ENCODE data around the gene BCL11A.

Gene BCL11A

GRCh38 chr2:60570251-60570650 lies 16.8 kb upstream of the BCL11A start:
- Mint-ChIP-seq H3K4me1 (ENCODE audit: low read depth) (peaks cover 4% of the 10 kb centered on the region), H3K27me3 (ENCODE audit: low read depth) (peaks cover 40% of the 10 kb centered on the region), H3K36me3 (ENCODE audit: low read depth) (no peaks in the 10 kb centered on the region), H3K9me3 (no peaks in the 10 kb centered on the region), H3K27ac (no peak overlapping the region), H3K4me3 (peak overlapping the region; percentile 29)
- no peak for DNase-seq (ENCODE audit: low spot score)

- Mint-ChIP-seq H3K27me3 (ENCODE audit: low read depth) (peaks cover 44% of the 10 kb centered on the region), H3K4me3 (no peak overlapping the region), H3K4me1 (ENCODE audit: low read depth) (peaks cover 4% of the 10 kb centered on the region), H3K9me3 (no peaks in the 10 kb centered on the region), H3K27ac (no peak overlapping the region), H3K36me3 (ENCODE audit: low read depth) (no peaks in the 10 kb centered on the region)
- DNase-seq (ENCODE audit: low spot score): no peak
These were observed 16.2 kb upstream of the BCL11A start for GRCh38 chr2:60569680-60570111.

- Mint-ChIP-seq H3K4me1 (ENCODE audit: low read depth) (peaks cover 4% of the 10 kb centered on the region), H3K27me3 (ENCODE audit: low read depth) (peaks cover 46% of the 10 kb centered on the region), H3K36me3 (ENCODE audit: low read depth) (no peaks in the 10 kb centered on the region), H3K4me3 (no peak overlapping the region), H3K27ac (no peak overlapping the region), H3K9me3 (no peaks in the 10 kb centered on the region)
- DNase-seq (ENCODE audit: low spot score): no peak
These were observed 14.7 kb upstream of the BCL11A start for GRCh38 chr2:60567919-60568768.

- no peaks in the 10 kb centered on the region for H3K9me3 Mint-ChIP-seq
- no peak overlapping the region for H3K4me3 Mint-ChIP-seq
- no peaks in the 10 kb centered on the region for H3K36me3 Mint-ChIP-seq (ENCODE audit: low read depth)
- H3K4me1 Mint-ChIP-seq (ENCODE audit: low read depth): peaks cover 4% of the 10 kb centered on the region
- no peak for DNase-seq (ENCODE audit: low spot score)
- peaks cover 48% of the 10 kb centered on the region for H3K27me3 Mint-ChIP-seq (ENCODE audit: low read depth)
- H3K27ac Mint-ChIP-seq: no peak overlapping the region
These were observed 13.6 kb upstream of the BCL11A start for GRCh38 chr2:60567096-60567495.

DNA sequence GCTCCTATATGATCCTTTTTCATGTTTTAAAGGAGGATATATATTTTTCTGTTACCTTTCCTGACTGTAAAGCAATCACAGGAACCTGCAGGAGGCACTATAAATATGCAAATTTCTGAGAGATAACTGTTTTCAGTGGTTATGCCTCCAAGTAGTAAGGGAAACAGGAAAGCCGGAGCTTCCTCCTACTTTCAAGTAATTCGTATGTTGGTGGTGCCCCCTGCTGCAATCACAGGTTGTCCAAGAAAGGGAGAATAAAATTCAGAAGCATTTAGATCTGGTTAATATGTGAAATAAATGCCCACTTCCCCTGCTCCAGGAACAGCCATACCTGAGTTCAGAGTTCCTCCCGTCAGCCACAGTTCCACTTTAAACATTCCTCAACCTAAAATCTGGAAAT lies 12.0 kb upstream of the BCL11A start:
- H3K4me3 Mint-ChIP-seq: no peak overlapping the region
- no peak overlapping the region for H3K27ac Mint-ChIP-seq
- DNase-seq (ENCODE audit: low spot score): no peak
- H3K27me3 Mint-ChIP-seq (ENCODE audit: low read depth): peaks cover 48% of the 10 kb centered on the region
- H3K9me3 Mint-ChIP-seq: no peaks in the 10 kb centered on the region
- peaks cover 4% of the 10 kb centered on the region for H3K4me1 Mint-ChIP-seq (ENCODE audit: low read depth)
- H3K36me3 Mint-ChIP-seq (ENCODE audit: low read depth): no peaks in the 10 kb centered on the region

DNA sequence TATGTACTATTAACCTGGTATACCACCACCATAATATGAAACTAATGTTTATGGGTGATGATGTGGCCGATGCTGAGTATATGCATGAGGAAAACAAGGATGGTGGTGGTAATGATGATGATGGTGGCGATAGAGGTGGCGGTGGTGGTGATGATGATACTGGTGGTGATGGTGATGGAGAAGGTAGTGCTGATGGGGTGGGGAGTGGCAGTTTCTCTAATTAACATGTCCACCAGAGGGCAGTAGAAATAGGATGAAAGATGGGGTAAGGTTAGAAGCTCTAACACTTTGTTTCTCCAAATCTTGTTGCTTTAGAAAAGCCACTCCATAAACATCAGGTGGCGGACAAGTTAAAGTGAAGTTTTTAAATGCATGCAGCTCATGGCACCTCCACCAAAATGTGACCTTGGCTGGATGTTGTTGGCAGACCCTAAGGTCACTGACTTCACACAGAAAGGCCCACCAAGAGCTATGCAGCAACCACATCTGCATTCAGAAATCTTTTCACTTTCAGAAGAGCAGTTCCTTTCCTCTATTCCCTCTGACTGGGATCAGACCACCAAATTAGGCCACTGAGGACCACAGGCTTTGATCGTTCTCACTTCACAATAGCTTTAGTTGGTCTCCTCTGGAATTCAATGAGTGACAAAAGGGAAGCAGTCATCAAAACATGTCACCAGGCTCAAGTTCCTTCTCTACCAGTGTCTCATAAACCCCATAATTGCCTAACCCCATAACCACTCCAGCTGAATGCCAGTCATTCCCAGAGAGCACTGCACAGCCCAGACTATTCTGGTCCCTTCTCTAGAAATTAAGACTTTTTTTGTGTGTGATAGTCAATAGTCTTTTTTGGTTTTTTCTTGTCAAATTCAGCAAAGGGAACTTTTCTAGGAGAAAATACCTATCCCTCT lies 7.5 kb upstream of the BCL11A start:
- peaks cover 4% of the 10 kb centered on the region for H3K4me1 Mint-ChIP-seq (ENCODE audit: low read depth)
- H3K4me3 Mint-ChIP-seq: no peak overlapping the region
- H3K27me3 Mint-ChIP-seq (ENCODE audit: low read depth): peaks cover 75% of the 10 kb centered on the region
- no peak overlapping the region for H3K27ac Mint-ChIP-seq
- no peaks in the 10 kb centered on the region for H3K36me3 Mint-ChIP-seq (ENCODE audit: low read depth)
- no peak for DNase-seq (ENCODE audit: low spot score)
- no peaks in the 10 kb centered on the region for H3K9me3 Mint-ChIP-seq

DNA sequence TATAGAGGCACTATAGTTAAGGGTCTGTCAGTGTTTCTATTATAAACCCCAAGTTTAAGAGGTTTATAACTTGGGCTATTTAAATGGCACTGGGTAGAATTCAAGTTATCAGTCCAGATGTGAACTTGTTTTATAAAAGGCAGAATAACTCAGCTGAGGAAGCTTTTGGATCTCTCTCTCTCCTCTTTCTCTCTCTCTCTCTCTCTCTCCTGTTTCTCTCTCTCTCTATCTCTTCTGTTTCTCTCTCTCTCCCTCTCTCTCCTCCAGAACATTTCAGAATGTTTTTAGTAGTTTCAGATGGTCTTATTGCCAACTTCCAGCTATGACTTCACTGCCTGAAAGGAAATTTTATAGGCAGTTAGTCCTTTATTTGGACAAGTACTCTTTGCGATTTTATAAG lies 6.4 kb upstream of the BCL11A start:
- no peaks in the 10 kb centered on the region for H3K9me3 Mint-ChIP-seq
- DNase-seq (ENCODE audit: low spot score): no peak
- no peak overlapping the region for H3K27ac Mint-ChIP-seq
- peaks cover 77% of the 10 kb centered on the region for H3K27me3 Mint-ChIP-seq (ENCODE audit: low read depth)
- no peak overlapping the region for H3K4me3 Mint-ChIP-seq
- peaks cover 14% of the 10 kb centered on the region for H3K4me1 Mint-ChIP-seq (ENCODE audit: low read depth)
- no peaks in the 10 kb centered on the region for H3K36me3 Mint-ChIP-seq (ENCODE audit: low read depth)

DNA sequence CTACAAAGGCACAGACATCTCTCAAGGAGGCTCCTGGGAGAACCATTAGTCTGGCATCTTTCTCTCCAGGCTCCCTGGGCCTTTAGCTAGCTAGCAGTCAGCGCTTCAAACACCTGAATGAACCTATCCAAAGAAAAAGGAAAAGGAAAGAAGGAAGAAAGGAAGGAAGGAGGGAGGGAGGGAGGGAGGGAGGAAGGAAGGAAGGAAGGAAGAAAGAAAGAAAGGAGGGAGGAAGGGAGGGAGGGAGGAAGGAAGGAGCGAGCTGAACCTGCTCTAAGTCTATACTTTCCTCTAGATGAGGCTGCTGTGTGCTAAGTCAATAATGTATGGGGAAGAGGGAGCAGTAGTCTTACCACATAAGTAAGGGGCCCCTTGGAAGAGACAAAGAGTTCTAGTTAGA lies 5.1 kb upstream of the BCL11A start:
- peaks cover 15% of the 10 kb centered on the region for H3K4me1 Mint-ChIP-seq (ENCODE audit: low read depth)
- no peaks in the 10 kb centered on the region for H3K9me3 Mint-ChIP-seq
- peaks cover 74% of the 10 kb centered on the region for H3K27me3 Mint-ChIP-seq (ENCODE audit: low read depth)
- H3K4me3 Mint-ChIP-seq: no peak overlapping the region
- no peak overlapping the region for H3K27ac Mint-ChIP-seq
- no peak for DNase-seq (ENCODE audit: low spot score)
- H3K36me3 Mint-ChIP-seq (ENCODE audit: low read depth): no peaks in the 10 kb centered on the region

DNA sequence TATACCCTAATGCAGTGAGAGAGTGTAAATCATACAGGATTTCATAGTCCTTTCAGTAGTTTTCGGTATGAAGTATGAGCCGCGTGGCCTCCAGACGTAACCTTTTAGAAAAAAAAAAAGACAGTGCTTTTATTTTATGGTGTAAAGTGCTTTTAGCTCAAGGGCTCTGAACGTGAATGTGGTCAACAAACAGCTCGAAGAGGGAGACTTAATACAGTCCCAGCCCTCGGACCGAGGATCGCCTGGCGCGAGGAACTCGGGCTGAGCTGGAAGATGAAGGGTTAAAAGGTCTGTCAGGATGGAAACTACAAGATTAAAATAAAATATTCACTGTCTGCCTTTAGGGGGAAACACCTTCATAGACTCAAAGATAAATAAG lies 4.0 kb upstream of the BCL11A start:
- DNase-seq (ENCODE audit: low spot score): no peak

DNA sequence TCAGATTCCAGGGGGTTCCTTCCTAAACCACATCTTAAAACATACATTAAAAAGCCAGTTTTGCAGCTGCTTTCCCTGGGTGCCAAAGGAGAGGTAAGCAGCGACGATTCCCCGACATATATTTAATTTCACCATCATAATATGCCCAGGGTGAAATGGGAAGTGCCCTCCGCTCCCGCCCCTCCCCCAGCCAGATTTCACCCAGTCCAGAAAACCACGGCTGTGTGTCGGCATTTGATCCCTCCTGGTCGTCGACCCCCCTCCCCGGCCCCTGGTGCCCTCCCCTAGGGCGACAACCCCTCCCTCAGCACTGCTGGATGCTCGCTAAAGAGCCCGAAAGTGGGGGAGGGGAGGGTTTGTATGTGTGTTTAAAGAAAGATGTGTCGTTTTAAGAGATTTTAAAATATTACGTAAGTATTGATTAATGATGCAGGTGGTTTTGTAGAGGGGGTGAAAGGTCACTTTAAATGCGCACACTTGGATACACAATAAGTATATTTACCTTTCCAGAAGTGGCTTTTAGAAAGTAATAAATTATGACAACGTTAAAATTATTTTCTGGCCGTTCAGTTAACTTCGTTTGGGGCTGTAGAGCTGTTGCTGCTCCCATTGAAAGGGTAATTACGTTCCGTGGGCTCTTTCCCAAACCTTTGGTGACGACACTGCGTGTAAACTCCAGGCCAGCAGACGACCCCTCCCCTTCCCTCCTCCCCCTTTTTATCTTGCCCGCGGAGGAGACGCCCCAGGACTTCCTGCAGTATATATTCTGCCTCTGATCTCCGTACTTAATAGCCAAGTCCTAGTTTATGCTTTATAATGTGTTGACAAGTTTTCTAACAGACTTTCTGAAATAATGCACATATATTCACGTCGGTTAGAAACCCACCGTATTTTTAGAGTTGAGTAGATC lies 3.4 kb upstream of the BCL11A start:
- H3K4me3 Mint-ChIP-seq: no peak overlapping the region
- no peaks in the 10 kb centered on the region for H3K9me3 Mint-ChIP-seq
- peaks cover 78% of the 10 kb centered on the region for H3K27me3 Mint-ChIP-seq (ENCODE audit: low read depth)
- H3K4me1 Mint-ChIP-seq (ENCODE audit: low read depth): peaks cover 18% of the 10 kb centered on the region
- no peak for DNase-seq (ENCODE audit: low spot score)
- no peaks in the 10 kb centered on the region for H3K36me3 Mint-ChIP-seq (ENCODE audit: low read depth)
- H3K27ac Mint-ChIP-seq: no peak overlapping the region

More for the DNA sequence above, 4.0 kb upstream of the BCL11A start:
- Mint-ChIP-seq H3K4me3 (no peak overlapping the region), H3K27ac (no peak overlapping the region), H3K27me3 (ENCODE audit: low read depth) (peaks cover 75% of the 10 kb centered on the region), H3K4me1 (ENCODE audit: low read depth) (peaks cover 17% of the 10 kb centered on the region), H3K9me3 (no peaks in the 10 kb centered on the region), H3K36me3 (ENCODE audit: low read depth) (no peaks in the 10 kb centered on the region)

- H3K36me3 Mint-ChIP-seq (ENCODE audit: low read depth): no peaks in the 10 kb centered on the region
- H3K4me1 Mint-ChIP-seq (ENCODE audit: low read depth): peaks cover 18% of the 10 kb centered on the region
- H3K27me3 Mint-ChIP-seq (ENCODE audit: low read depth): peaks cover 77% of the 10 kb centered on the region
- no peaks in the 10 kb centered on the region for H3K9me3 Mint-ChIP-seq
- H3K4me3 Mint-ChIP-seq: no peak overlapping the region
- no peak for DNase-seq (ENCODE audit: low spot score)
- H3K27ac Mint-ChIP-seq: no peak overlapping the region
These were observed 2.7 kb upstream of the BCL11A start for GRCh38 chr2:60556175-60556574.

DNA sequence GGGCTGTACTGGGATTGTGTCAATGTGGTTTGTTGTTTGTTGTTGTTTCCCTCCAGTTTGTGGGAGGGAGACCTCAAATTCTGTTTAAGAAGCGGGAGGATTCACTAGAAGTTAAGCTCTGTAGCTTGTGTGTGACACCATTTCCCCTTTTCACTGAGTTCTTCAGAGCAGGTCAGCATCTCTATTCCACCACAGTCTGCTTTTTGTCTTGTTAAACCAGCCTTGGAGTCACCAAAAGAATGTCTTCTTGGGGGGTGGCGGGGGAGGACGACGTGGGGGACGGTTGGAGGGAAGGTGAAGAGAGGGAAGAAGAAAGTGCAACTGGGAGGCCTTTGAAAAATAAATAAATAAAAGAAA lies 2.3 kb upstream of the BCL11A start:
- Mint-ChIP-seq H3K27ac (peak overlapping the region; percentile 52), H3K4me1 (ENCODE audit: low read depth) (peaks cover 18% of the 10 kb centered on the region), H3K9me3 (no peaks in the 10 kb centered on the region), H3K27me3 (ENCODE audit: low read depth) (peaks cover 77% of the 10 kb centered on the region), H3K4me3 (peak overlapping the region; percentile 80), H3K36me3 (ENCODE audit: low read depth) (no peaks in the 10 kb centered on the region)
- DNase-seq (ENCODE audit: low spot score): no peak

GRCh38 chr2:60555066-60555782 lies 1.8 kb upstream of the BCL11A start:
- H3K27ac Mint-ChIP-seq: peak overlapping the region; percentile 52
- DNase-seq (ENCODE audit: low spot score): peak; percentile 49
- peaks cover 20% of the 10 kb centered on the region for H3K4me1 Mint-ChIP-seq (ENCODE audit: low read depth)
- no peaks in the 10 kb centered on the region for H3K9me3 Mint-ChIP-seq
- H3K4me3 Mint-ChIP-seq: peak overlapping the region; percentile 80
- peaks cover 77% of the 10 kb centered on the region for H3K27me3 Mint-ChIP-seq (ENCODE audit: low read depth)
- H3K36me3 Mint-ChIP-seq (ENCODE audit: low read depth): no peaks in the 10 kb centered on the region
